ENCODE results near the gene RPS15.

- no peak for TF ChIP-seq CTCF (IDR thresholded peaks at IDR 0.05)
- no peak for TF ChIP-seq EZH2 (IDR thresholded peaks at IDR 0.05)
Measured at GRCh38 chr19:1422360-1422759, 15.8 kb upstream of the RPS15 start.

All from neural progenitor cell (in vitro differentiated cells).